Activated naive CD4-positive, alpha-beta T cell (primary cell): ENCODE measurements around the gene CDC27.
A peak's percentile ranks its signal among the peaks of the same experiment; 100 is the strongest.
"Not testable (repeated sequence)": the region's sequence is repeated elsewhere in the genome, so short reads cannot be mapped to it uniquely, and the experiment has no call there.

Experiments
- DNase-seq, 4 experiments: peaks; one replicate each; lab custom pipeline; 2025; lab: John Stamatoyannopoulos, UW

CDC27 gene

GRCh38 chr17:47134354-47134753 lies 54.7 kb downstream of the CDC27 start:
- DNase-seq = not testable (repeated sequence)

DNA sequence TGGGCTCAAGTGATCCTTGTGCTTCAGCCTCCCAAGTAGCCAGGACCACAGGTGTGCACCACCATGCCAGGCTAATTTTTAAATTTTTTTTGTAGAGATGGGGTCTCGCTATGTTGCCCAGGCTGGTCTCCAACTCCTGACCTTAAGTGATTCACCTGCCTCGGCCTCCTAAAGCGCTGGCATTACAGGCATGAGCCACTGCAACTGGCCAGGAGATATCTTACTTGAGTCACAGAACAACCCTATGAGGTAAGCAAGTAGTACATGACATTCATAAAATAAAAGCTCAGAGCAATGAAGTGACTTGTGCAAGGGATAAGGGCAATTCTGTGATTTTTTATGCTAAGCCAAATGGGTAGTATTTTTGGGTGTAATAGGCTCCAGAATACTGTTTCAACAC lies 57.3 kb downstream of the CDC27 start:
- DNase-seq = no peak

DNA sequence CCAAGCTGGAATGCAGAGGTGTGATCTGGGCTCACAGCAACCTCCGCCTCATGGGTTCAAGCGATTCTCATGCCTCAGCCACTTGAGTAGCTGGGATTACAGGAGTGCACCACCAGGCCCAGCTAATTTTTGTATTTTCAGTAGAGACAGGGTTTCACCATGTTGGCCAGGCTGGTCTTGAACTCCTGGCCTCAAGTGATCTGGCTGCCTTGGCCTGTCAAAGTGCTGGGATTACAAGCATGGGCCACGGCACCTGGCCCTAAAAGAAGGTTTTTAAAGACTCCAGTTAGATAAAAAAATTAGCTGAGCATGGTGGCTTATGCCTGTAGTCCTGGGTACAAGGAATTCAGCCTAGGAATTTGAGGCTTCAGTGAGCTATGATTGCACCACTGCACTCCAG lies 62.3 kb downstream of the CDC27 start:
- not testable (repeated sequence) for DNase-seq

DNA sequence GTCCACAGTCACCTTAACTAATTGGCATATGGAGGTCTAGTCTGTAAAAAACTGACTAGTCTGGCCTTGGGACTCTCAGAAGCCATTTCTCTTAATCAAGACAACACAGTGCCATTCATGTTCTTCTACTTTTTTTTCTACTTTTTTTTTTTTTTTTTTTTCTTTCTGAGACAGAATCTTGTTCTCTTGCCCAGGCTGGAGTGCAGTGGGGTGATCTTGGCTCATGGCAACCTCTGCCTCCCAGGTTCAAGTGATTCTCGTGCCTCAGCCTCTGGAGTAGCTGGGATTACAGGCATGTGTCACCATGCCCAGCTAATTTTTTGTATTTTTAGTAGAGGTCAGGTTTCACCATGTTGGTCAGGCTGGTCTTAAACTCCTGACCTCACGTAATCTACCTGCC lies 65.8 kb downstream of the CDC27 start:
- DNase-seq = not testable (repeated sequence)

- no peak for DNase-seq
These were observed 68.5 kb downstream of the CDC27 start for GRCh38 chr17:47120521-47121095.

DNA sequence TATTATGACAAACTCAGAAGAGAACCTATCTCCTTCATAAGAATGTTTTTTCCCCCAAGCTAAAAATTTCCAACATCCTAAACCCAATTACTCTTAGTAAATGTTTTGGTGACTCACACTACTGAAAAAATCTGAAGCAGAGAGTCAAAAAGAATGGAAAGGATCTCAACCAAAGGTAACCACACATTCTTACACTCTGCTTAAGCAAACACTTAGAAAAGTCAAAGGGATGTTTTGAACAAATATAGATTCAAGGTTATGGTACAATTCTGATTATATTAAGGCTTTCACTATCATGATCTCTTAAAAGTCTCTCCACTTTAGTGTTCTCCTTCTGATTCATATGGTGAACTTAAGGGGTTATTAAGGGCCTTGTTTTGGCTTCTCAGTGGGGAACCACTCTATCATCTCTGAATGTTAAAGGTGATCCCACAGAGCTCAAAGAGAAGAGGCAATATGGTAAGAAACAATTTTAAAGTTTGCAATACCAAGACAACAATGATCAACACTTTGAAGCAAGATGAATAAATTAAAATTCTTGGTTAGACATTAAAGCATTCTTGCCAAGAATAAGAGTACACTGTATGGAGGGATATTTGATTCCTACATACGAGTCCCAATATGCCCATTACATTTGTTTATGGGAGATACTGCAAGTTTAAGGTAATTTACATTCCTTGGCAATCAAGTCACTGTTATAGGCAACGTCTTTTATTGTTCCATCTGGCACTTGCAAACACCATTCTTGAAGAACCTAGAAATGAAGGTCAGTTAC lies 69.2 kb downstream of the CDC27 start:
- no peak for DNase-seq

GRCh38 chr17:47117386-47117785 lies 71.7 kb downstream of the CDC27 start:
- DNase-seq = no peak

GRCh38 chr17:47106130-47106529 lies 83.0 kb downstream of the CDC27 start:
- no peak for DNase-seq

GRCh38 chr17:47105246-47105645 lies 83.8 kb downstream of the CDC27 start:
- not testable (repeated sequence) for DNase-seq

GRCh38 chr17:47102914-47103313 lies 86.2 kb downstream of the CDC27 start:
- DNase-seq = no peak

DNA sequence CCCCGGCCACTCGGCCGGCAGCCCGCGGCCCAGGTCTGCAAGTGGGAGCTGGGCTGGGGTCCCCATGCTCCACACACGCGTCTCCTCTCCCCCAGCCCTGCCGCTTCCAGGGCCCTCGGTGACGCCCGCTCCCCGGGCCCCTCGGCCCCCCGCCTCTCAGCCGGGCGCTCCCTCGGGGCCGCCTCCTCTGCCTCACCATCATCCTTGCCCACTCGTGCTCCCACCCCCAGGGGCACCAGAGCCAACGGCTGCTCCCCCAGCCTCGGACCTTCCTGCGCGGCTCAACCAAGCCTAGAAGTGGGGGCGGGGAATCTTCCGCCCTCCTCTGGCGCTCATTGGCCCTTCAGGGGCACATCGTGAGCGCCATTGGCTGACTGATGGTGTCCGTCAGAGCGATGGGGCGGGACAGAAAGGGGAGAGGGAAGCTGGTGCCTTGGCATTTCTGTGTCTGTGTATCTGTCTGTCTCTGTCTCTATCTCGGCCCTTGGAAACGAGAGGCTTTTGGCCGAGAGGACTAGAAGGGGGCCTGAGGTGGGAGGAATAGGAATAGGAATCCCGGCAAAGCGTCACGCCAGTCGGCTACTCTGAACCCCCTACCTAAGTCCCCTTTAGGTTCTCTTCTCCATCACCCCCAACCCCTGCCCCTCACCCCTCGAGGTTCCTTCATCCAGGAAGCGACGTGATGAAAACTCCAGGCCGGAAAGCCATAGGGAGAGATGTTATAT lies 88.9 kb downstream of the CDC27 start:
- peak; percentile 64 to 87 (median 72) for DNase-seq

DNA sequence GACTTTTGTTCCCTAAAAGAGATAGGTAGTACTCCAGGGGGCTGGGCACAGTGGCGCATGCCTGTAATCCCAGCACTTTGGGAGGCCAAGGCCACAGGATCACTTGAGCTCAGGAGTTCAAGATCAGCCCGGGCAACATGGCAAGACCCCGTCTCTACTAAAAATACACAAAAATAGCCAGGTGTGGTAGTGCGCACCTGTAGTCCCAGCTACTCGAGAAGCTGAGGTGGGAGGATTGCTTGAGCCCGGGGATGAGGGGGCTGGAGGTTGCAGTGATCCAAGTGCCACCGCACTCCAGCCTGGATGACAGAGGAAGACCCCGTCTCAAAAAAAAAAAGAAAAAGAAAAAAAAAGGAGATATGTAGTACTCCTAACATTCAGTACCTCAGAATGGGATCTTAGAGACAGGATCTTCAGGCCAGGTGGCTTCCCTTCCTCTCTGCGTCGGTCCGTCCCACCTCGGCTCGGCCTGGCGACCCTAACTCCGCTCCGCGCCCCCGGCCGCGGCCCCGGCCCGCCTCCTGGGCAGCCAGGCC lies 89.6 kb downstream of the CDC27 start:
- no peak for DNase-seq

GRCh38 chr17:47096343-47096742 lies 92.8 kb downstream of the CDC27 start:
- no peak for DNase-seq

DNA sequence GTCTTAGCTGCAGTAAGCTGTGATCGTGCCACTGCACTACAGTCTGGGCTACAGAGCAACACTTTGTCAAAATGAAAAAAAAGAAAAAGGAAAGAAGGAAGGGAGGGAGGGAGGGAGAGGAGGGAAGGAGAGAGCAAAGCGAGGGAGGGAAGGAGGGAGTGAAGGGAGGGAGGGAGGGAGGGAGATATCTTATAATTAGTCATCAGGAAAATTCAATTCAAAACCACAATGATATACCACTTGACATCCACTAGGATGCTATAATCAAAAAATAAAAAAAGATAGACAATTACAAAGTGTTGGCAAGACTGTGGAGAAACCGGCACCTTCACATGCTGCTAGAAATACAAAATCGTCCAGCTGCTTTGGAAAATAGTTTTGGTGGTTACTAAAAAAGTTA lies 93.8 kb downstream of the CDC27 start:
- DNase-seq = no peak

GRCh38 chr17:47087093-47087492 lies 102.0 kb downstream of the CDC27 start:
- no peak for DNase-seq

DNA sequence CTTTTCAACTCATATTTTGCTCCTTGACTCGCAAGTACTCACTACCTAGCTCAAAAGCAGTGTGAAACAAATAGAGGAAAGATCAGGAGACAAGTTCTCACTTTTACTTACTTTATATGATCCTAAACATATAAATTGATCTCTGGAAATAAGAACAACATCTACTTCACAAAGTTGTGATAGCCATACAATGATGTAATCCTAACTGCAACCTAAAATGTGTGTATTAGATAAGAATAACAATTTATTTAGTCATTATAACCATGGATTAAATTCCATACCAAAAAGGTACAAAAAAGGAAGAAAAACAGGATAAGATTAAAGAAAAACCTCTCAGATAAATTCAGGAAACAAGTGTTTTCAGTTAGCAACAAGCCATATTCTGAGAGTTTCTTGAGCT lies 103.4 kb downstream of the CDC27 start:
- no peak for DNase-seq

DNA sequence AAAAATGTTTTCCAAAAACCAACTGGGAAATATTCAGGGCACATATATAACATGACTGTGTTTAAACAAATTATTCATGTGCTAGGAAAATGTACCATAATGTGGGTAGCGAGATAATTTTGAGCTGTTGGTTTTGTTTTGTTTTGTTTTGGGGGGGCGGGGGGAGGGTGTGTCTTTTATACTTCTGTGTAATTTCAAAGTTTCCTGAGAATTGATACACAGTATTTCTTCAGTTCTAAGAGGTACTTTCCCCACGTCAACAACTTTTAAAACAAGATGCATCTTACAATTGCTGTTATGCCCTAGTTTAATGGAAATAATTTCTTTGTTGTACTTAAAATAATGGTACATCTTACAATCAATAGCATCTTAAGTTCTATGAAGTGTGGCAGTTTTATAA lies 110.3 kb downstream of the CDC27 start:
- no peak for DNase-seq

DNA sequence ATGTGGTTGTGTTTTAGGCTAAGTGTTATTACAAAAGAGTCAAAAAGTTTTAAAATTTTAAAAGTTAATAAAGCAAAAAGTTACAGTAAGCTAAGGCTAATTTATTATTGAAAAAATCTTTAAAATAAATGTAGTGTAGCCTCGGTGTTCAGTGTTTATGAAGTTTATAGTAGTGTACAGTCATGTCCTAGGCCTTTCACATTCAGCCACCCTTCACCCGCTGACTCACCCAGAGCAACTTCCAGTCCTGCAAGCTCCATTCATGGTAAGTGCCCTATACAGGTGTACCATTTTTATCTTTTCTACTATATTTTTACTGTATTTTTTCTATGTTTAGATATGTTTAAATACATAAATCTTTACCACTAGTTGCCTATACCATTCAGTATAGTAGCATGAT lies 111.5 kb downstream of the CDC27 start:
- DNase-seq = no peak

GRCh38 chr17:47076171-47076570 lies 112.9 kb downstream of the CDC27 start:
- no peak for DNase-seq

- DNase-seq = not testable (repeated sequence)
These were observed 114.7 kb downstream of the CDC27 start for GRCh38 chr17:47074361-47074760.

GRCh38 chr17:47073629-47074028 lies 115.5 kb downstream of the CDC27 start:
- not testable (repeated sequence) for DNase-seq

GRCh38 chr17:47072886-47073285 lies 116.2 kb downstream of the CDC27 start:
- no peak for DNase-seq

DNA sequence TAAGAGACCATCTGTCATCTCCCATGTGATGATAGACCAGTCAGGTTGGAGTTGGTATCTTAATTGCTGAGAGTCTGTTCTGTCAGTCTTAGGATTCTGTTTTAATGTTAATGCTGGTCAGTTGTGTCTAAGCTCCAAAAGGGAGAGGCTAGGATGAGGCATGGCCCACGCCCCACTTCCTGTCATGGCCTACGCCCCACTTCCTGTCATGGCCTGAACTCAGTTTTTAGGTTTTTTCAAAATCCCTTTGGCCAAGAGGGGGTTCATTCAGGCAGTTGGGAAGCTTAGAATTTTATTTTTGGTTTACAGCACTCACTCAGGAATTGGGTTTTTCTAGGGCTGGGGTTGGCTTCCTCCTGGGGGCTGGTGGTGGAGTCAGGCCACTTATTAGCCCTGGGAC lies 117.9 kb downstream of the CDC27 start:
- DNase-seq = not testable (repeated sequence)
